ENCODE results near the gene RASSF4.

GRCh38 chr10:44975431-44976331, 16.1 kb downstream of the RASSF4 start:
- peak in 1 of 3 donors; percentile 34 for TF ChIP-seq CTCF (IDR thresholded peaks at IDR 0.05)
- peak; percentile 82 for TF ChIP-seq POLR2A (IDR thresholded peaks at IDR 0.05)
- TF ChIP-seq POLR2AphosphoS5 (IDR thresholded peaks at IDR 0.05) = peak; percentile 67 to 99 (median 85)

Data from breast epithelium (tissue), 3 donors.